SK-N-SH treated with all-trans-retinoic acid at 6 μM for 48 hours (cell line): Measurements from ENCODE around the gene CDH8.

ENCODE experiments used
- ATAC-seq: fragments of 200-7000 bp; cut with Tn5 transposase; 3 replicates; pipeline ENCODE4 v1.9.1; 2020; ENCODE audit warnings: mild to moderate bottlenecking, moderate library complexity
- ARNTL ChIP-seq: fragments of 450-650 bp; formaldehyde crosslinking; IDR thresholded peaks from 2 replicates; pipeline ENCODE4 v1.5.0; 2020; ENCODE audit warnings: low read depth, mild to moderate bottlenecking, moderate library complexity, borderline replicate concordance
- BACH2 ChIP-seq: fragments of 250-450 bp; sonication (Bioruptor Pico); IDR thresholded peaks from 2 replicates; pipeline ENCODE4 v1.9.0; 2021; ENCODE audit warnings: mild to moderate bottlenecking, borderline replicate concordance
- CREB5 ChIP-seq: fragments of 250-450 bp; sonication (Bioruptor Pico); IDR thresholded peaks from 2 replicates; pipeline ENCODE4 v1.5.1; 2020; ENCODE audit warnings: low read depth, mild to moderate bottlenecking, moderate library complexity
- CSDC2 ChIP-seq: fragments of 250-450 bp; sonication (Bioruptor Pico); IDR thresholded peaks from 2 replicates; pipeline ENCODE4 v1.5.0; 2020; ENCODE audit warnings: mild to moderate bottlenecking, moderate library complexity
- CSRNP3 ChIP-seq: fragments of 250-450 bp; sonication (Bioruptor Pico); IDR thresholded peaks from 2 replicates; pipeline ENCODE4 v1.5.1; 2021; ENCODE audit warnings: mild to moderate bottlenecking, moderate library complexity
- ESRRG ChIP-seq: fragments of 250-450 bp; sonication (Bioruptor Pico); IDR thresholded peaks from 2 replicates; pipeline ENCODE4 v1.6.1; 2021; ENCODE audit warnings: mild to moderate bottlenecking
- GLIS3 ChIP-seq: fragments of 250-450 bp; sonication (Bioruptor Pico); IDR thresholded peaks from 2 replicates; pipeline ENCODE4 v1.5.0; 2020; ENCODE audit warnings: mild to moderate bottlenecking, moderate library complexity
- POU6F1 ChIP-seq: fragments of 250-450 bp; sonication (Bioruptor Pico); IDR thresholded peaks from 2 replicates; pipeline ENCODE4 v1.8.0; 2021; ENCODE audit warnings: low read depth, mild to moderate bottlenecking, moderate library complexity, borderline replicate concordance
- PPARA ChIP-seq: fragments of 250-450 bp; sonication (Bioruptor Pico); IDR thresholded peaks from 2 replicates; pipeline ENCODE4 v1.5.0; 2020; ENCODE audit warnings: mild to moderate bottlenecking, borderline replicate concordance
- SNAI2 ChIP-seq: fragments of 250-450 bp; sonication (Bioruptor Pico); IDR thresholded peaks from 2 replicates; pipeline ENCODE4 v1.5.0; 2020; ENCODE audit warnings: mild to moderate bottlenecking, moderate library complexity
- TOX ChIP-seq: fragments of 250-450 bp; sonication (Bioruptor Pico); IDR thresholded peaks from 2 replicates; pipeline ENCODE4 v1.8.0; 2021; ENCODE audit warnings: mild to moderate bottlenecking, moderate library complexity, borderline replicate concordance
- TSHZ2 ChIP-seq: fragments of 250-450 bp; sonication (Bioruptor Pico); IDR thresholded peaks from 2 replicates; pipeline ENCODE4 v1.5.0; 2020; ENCODE audit warnings: mild to moderate bottlenecking, moderate library complexity
- ZFP3 ChIP-seq: fragments of 250-450 bp; sonication (Bioruptor Pico); IDR thresholded peaks from 2 replicates; pipeline ENCODE4 v1.5.0; 2020; ENCODE audit warnings: mild to moderate bottlenecking, moderate library complexity
- ZFP30 ChIP-seq: fragments of 450-650 bp; formaldehyde crosslinking; IDR thresholded peaks from 2 replicates; pipeline ENCODE4 v1.5.0; 2022; ENCODE audit warnings: mild to moderate bottlenecking, moderate library complexity
- ZNF70 ChIP-seq: fragments of 450-650 bp; formaldehyde crosslinking; IDR thresholded peaks from 2 replicates; pipeline ENCODE4 v1.5.0; 2020; ENCODE audit warnings: mild to moderate bottlenecking, moderate library complexity
- ZNF8 ChIP-seq: fragments of 450-650 bp; formaldehyde crosslinking; IDR thresholded peaks from 2 replicates; pipeline ENCODE4 v1.5.0; 2020; ENCODE audit warnings: mild to moderate bottlenecking, moderate library complexity

CDH8 gene

GRCh38 chr16:62038646-62039045, 2.4 kb upstream of the CDH8 start:
- TF ChIP-seq CSDC2 (CRISPR knock-in tag) (no peak), PPARA (no peak), ESRRG (CRISPR knock-in tag) (no peak)
- no peak for ATAC-seq

GRCh38 chr16:62038225-62038624, 2.0 kb upstream of the CDH8 start:
- no peak for ATAC-seq
- TF ChIP-seq ARNTL (CRISPR knock-in tag), result no peak
- TF ChIP-seq TOX (CRISPR knock-in tag), result no peak
- TF ChIP-seq ZNF70 (CRISPR knock-in tag), result no peak
- no peak for TF ChIP-seq BACH2 (CRISPR knock-in tag)
- no peak for TF ChIP-seq GLIS3 (CRISPR knock-in tag)
- TF ChIP-seq TSHZ2 (CRISPR knock-in tag), result no peak
- no peak for TF ChIP-seq CSDC2 (CRISPR knock-in tag)
- TF ChIP-seq ZNF8 (CRISPR knock-in tag), result no peak
- TF ChIP-seq ZFP3 (CRISPR knock-in tag), result no peak

GRCh38 chr16:62036802-62037135, 531 bp upstream of the CDH8 start:
- TF ChIP-seq GLIS3 (CRISPR knock-in tag) (no peak), CSDC2 (CRISPR knock-in tag) (no peak), CSRNP3 (CRISPR knock-in tag) (no peak), ZFP30 (CRISPR knock-in tag) (no peak), POU6F1 (no peak), BACH2 (CRISPR knock-in tag) (no peak), CREB5 (CRISPR knock-in tag) (no peak), SNAI2 (CRISPR knock-in tag) (no peak), TSHZ2 (CRISPR knock-in tag) (no peak), ZNF70 (CRISPR knock-in tag) (no peak), ESRRG (CRISPR knock-in tag) (no peak), ZFP3 (CRISPR knock-in tag) (no peak), ZNF8 (CRISPR knock-in tag) (no peak)
- no peak for ATAC-seq
